Esophagus squamous epithelium (tissue), 5 donors: Measurements from ENCODE around the gene WDR75. TPM values are rescaled to one million over a fixed set of nuclear protein-coding genes. Genes with fewer than 3 reads are reported as not detected.
A peak's percentile ranks its signal among the peaks of the same experiment; 100 is the strongest.

Experiments
- DNase-seq: peaks from one replicate; lab custom pipeline; 2025; lab: John Stamatoyannopoulos, UW
- H3K27ac ChIP-seq, 4 donors: fragments of 200-600 bp; sonication (generic); one replicate each; pipeline ENCODE4 v1.5.1; 2016 to 2019; ENCODE audit warnings: mild to moderate bottlenecking in 1 of 4
- H3K27me3 ChIP-seq, 4 donors: fragments of 200-600 bp; sonication (generic); 1 replicate in 3 of 4; 2 replicates in 1 of 4; pipeline versions ENCODE4 v1.5.1 to v1.6.0; 2017 to 2021; ENCODE audit warnings: antibody characterized with exemption in 1 of 4
- H3K36me3 ChIP-seq, 3 donors: fragments of 200-600 bp; sonication (generic); one replicate each; pipeline ENCODE4 v1.5.1; 2016 to 2019
- H3K4me1 ChIP-seq, 3 donors: fragments of 200-600 bp; sonication (generic); one replicate each; pipeline ENCODE4 v1.5.1; 2017 to 2019
- H3K4me3 ChIP-seq, 4 donors: fragments of 200-600 bp; sonication (generic); 1 replicate in 3 of 4; 2 replicates in 1 of 4; pipeline ENCODE4 v1.5.1; 2016 to 2019; ENCODE audit warnings: mild to moderate bottlenecking in 2 of 4, moderate library complexity in 1 of 4
- H3K9me3 ChIP-seq, 3 donors: fragments of 200-600 bp; sonication (generic); one replicate each; pipeline ENCODE4 v1.5.1; 2016 to 2019
- CTCF ChIP-seq, 6 experiments: fragments of 450-650 bp in 4 of 6; fragments of 200-600 bp in 2 of 6; sonication (generic) in 2 of 6; IDR thresholded peaks; one replicate each; pipeline ENCODE4 v1.5.1; 2016 to 2019; ENCODE audit warnings: antibody characterized with exemption in 6 of 6, mild to moderate bottlenecking in 4 of 6, moderate library complexity in 4 of 6
- POLR2A ChIP-seq, 4 donors: fragments of 450-650 bp; IDR thresholded peaks; one replicate each; pipeline ENCODE4 v1.6.1; 2017; ENCODE audit warnings: antibody characterized with exemption in 4 of 4, mild to moderate bottlenecking in 4 of 4, moderate library complexity in 3 of 4
- WGBS, 2 donors: methylation state at CpG; one replicate each; pipeline ENCODE4 v1.1.5; 2018; 5-methylcytosine and 5-hydroxymethylcytosine counted together
- intact Hi-C: fragments of 100-400 bp; cut with DNase I; formaldehyde crosslinking; loops from one replicate; pipeline ENCODE4 v1.15.0; 2022
- total RNA-seq, 4 donors: library from RNA; depleted of rRNA; stranded (reverse); fragments of >200 nt; gene quantifications; one replicate each; pipeline ENCODE4 v1.1.0, GENCODE V29; 2016
- donor health status: DM: yes; HTN: yes; CAD: no.

WDR75 gene
- total RNA-seq, 4 donors from 2014 or later: 15.8 to 44.4 (median 30.6) TPM

GRCh38 chr2:189439342-189439741 is 1.9 kb upstream of the WDR75 start:
- 88 to 89% methylated on average over 1 of the region's 1 CpG for WGBS, 2 donors
- Histone ChIP-seq H3K4me3 (no peak overlapping the region), H3K4me1 (peaks cover 0 to 36% (median 25%) of the 10 kb centered on the region in 3 donors), H3K27me3 (no peaks in the 10 kb centered on the region), H3K36me3 (no peaks in the 10 kb centered on the region), H3K9me3 (no peaks in the 10 kb centered on the region), H3K27ac (no peak overlapping the region)
- no peak for TF ChIP-seq POLR2A (IDR thresholded peaks at IDR 0.05)
- TF ChIP-seq CTCF (IDR thresholded peaks at IDR 0.05): peak in 1 of 6 experiments; percentile 18
- DNase-seq: no peak
- intact Hi-C loops: no loop called here

GRCh38 chr2:189440644-189440946 is 679 bp upstream of the WDR75 start:
- no peak for DNase-seq
- Histone ChIP-seq H3K4me1 (peaks cover 0 to 40% (median 28%) of the 10 kb centered on the region in 3 donors), H3K36me3 (no peaks in the 10 kb centered on the region), H3K9me3 (no peaks in the 10 kb centered on the region), H3K4me3 (peak overlapping the region; percentile 78 to 86 (median 80)), H3K27me3 (no peaks in the 10 kb centered on the region), H3K27ac (peak overlapping the region; percentile 88 to 96 (median 94))
- WGBS, 2 donors: 0% methylated on average over 8 of the region's 8 CpGs
- no peak for TF ChIP-seq CTCF (IDR thresholded peaks at IDR 0.05)
- no peak for TF ChIP-seq POLR2A (IDR thresholded peaks at IDR 0.05)
- intact Hi-C loops: no loop called here

GRCh38 chr2:189441709-189442074 is 418 bp downstream of the WDR75 start:
- Histone ChIP-seq H3K27ac (peak overlapping the region; percentile 88 to 96 (median 94)), H3K4me1 (peaks cover 0 to 44% (median 28%) of the 10 kb centered on the region in 3 donors), H3K27me3 (no peaks in the 10 kb centered on the region), H3K9me3 (no peaks in the 10 kb centered on the region), H3K36me3 (peaks cover 0 to 8% (median 0%) of the 10 kb centered on the region in 3 donors), H3K4me3 (peak overlapping the region; percentile 78 to 86 (median 80))
- no peak for DNase-seq
- 0% methylated on average over 4 to 11 of the region's 12 CpGs for WGBS, 2 donors
- TF ChIP-seq CTCF (IDR thresholded peaks at IDR 0.05): no peak
- no peak for TF ChIP-seq POLR2A (IDR thresholded peaks at IDR 0.05)
- intact Hi-C loops: no loop called here

- H3K4me3 ChIP-seq: peak overlapping the region in 1 of 4 donors; percentile 86
- H3K4me1 ChIP-seq: peaks cover 0 to 44% (median 28%) of the 10 kb centered on the region in 3 donors
Measured at GRCh38 chr2:189442468-189442867, 1.2 kb downstream of the WDR75 start.

GRCh38 chr2:189444322-189444721 is 3.0 kb downstream of the WDR75 start:
- intact Hi-C loops: no loop called here
- 71 to 75% methylated on average over 1 of the region's 1 CpG for WGBS, 2 donors
- no peak overlapping the region for H3K4me3 ChIP-seq
- no peak overlapping the region for H3K27ac ChIP-seq
- no peak for DNase-seq
- peaks cover 0 to 44% (median 28%) of the 10 kb centered on the region in 3 donors for H3K4me1 ChIP-seq
- peaks cover 0 to 28% (median 8%) of the 10 kb centered on the region in 3 donors for H3K36me3 ChIP-seq
- H3K27me3 ChIP-seq: no peaks in the 10 kb centered on the region
- no peak for TF ChIP-seq POLR2A (IDR thresholded peaks at IDR 0.05)
- TF ChIP-seq CTCF (IDR thresholded peaks at IDR 0.05): no peak
- H3K9me3 ChIP-seq: no peaks in the 10 kb centered on the region

More at GRCh38 chr2:189442468-189442867, 1.2 kb downstream of the WDR75 start:
- intact Hi-C loops: no loop called here
- 75 to 92% methylated on average over 2 to 4 of the region's 10 CpGs for WGBS, 2 donors
- DNase-seq: no peak
- peaks cover 0 to 10% (median 0%) of the 10 kb centered on the region in 3 donors for H3K36me3 ChIP-seq
- TF ChIP-seq CTCF (IDR thresholded peaks at IDR 0.05) (no peak), POLR2A (IDR thresholded peaks at IDR 0.05) (no peak)
- no peak overlapping the region for H3K27ac ChIP-seq
- H3K27me3 ChIP-seq: no peaks in the 10 kb centered on the region
- H3K9me3 ChIP-seq: no peaks in the 10 kb centered on the region
